A549 (cell line): ENCODE data around the gene UNC5CL. TPM values are rescaled to one million over a fixed set of nuclear protein-coding genes. Genes with fewer than 3 reads are reported as not detected.

ENCODE experiments used
- ATAC-seq, 2 experiments: fragments of 200-7000 bp in 1 of 2; fragments of >200 bp in 1 of 2; cut with Nextera tagmentation in 1 of 2; cut with Tn5 transposase in 1 of 2; 3 replicates each; pipeline versions ENCODE4 v1.8.0 to v1.9.1; 2018 to 2020; ENCODE audit warnings: mild to moderate bottlenecking in 1 of 2, moderate library complexity in 1 of 2
- CTCF ChIA-PET: fragments of 300-600 bp; sonication (Branson Sonifier 250); formaldehyde crosslinking; extraction: SDS; loops from one replicate; lab custom pipeline; 2021; ENCODE audit warnings: antibody characterized with exemption, inconsistent platforms; lab: Yijun Ruan, JAX
- POLR2A ChIA-PET: fragments of 350-600 bp; formaldehyde crosslinking; extraction: SDS; loops from one replicate; lab custom pipeline; 2021; ENCODE audit warnings: antibody characterized with exemption, inconsistent platforms; lab: Yijun Ruan, JAX
- DNase-seq, 2 experiments: peaks; one replicate each; pipeline versions ENCODE4 v3.0.0 to v3.0.0-alpha.2; 2011 to 2016; ENCODE audit warnings: low read depth in 1 of 2, low spot score in 1 of 2
- FAIRE-seq: peaks from 2 replicates; lab custom pipeline; 2011; peaks lifted over from hg19 to GRCh38; lab: Jason Lieb, UNC
- H3K27ac ChIP-seq, 2 experiments: fragments of >200 bp; sonication (Bioruptor Twin); formaldehyde crosslinking; 3 replicates each; pipeline ENCODE4 v1.5.1; 2016 to 2017
- H3K4me1 ChIP-seq: fragments of >200 bp; sonication (Bioruptor Twin); formaldehyde crosslinking; 3 replicates; pipeline ENCODE4 v1.6.1; 2016
- H3K4me2 ChIP-seq: fragments of >200 bp; sonication (Bioruptor Twin); formaldehyde crosslinking; 3 replicates; pipeline ENCODE4 v1.6.1; 2016
- H3K4me3 ChIP-seq: fragments of >200 bp; sonication (Bioruptor Twin); formaldehyde crosslinking; 3 replicates; pipeline ENCODE4 v1.5.1; 2016
- H3K9me3 ChIP-seq: fragments of >200 bp; sonication (Bioruptor Twin); formaldehyde crosslinking; 3 replicates; pipeline ENCODE4 v1.6.1; 2016
- FOSL2 ChIP-seq, 2 experiments: fragments of 450-650 bp in 1 of 2; fragments of >200 bp in 1 of 2; sonication (Bioruptor Twin) in 1 of 2; formaldehyde crosslinking; IDR thresholded peaks; 2 replicates each; pipeline versions ENCODE4 v1.5.0 to v1.6.1; 2016 to 2020; ENCODE audit warnings: mild to moderate bottlenecking in 1 of 2, moderate library complexity in 1 of 2
- FOXS1 ChIP-seq: fragments of 250-450 bp; sonication (Bioruptor Pico); IDR thresholded peaks from 2 replicates; pipeline ENCODE4 v1.5.0; 2020; ENCODE audit warnings: mild to moderate bottlenecking, moderate library complexity
- JUNB ChIP-seq: fragments of >200 bp; sonication (Bioruptor Twin); formaldehyde crosslinking; IDR thresholded peaks from 2 replicates; pipeline ENCODE4 v1.6.1; 2016
- MYC ChIP-seq: IDR thresholded peaks from 2 replicates; pipeline ENCODE4 v1.6.1; 2012; ENCODE audit warnings: mild to moderate bottlenecking, inconsistent platforms, low read length, improper control_type of control experiment, borderline replicate concordance
- POLR2AphosphoS2 ChIP-seq: conservative IDR thresholded peaks from 2 replicates; pipeline ENCODE4 v1.6.1; 2012; ENCODE audit warnings: low read length, improper control_type of control experiment, inconsistent platforms
- RAD21 ChIP-seq, 2 experiments: fragments of >200 bp in 1 of 2; sonication (Bioruptor Twin) in 1 of 2; formaldehyde crosslinking in 1 of 2; IDR thresholded peaks in 1 of 2; conservative IDR thresholded peaks in 1 of 2; 2 replicates in 1 of 2; 3 replicates in 1 of 2; pipeline ENCODE4 v1.6.1; 2012 to 2018; ENCODE audit warnings: inconsistent platforms in 1 of 2
- SMC3 ChIP-seq: fragments of >200 bp; sonication (Bioruptor Twin); formaldehyde crosslinking; IDR thresholded peaks from 3 replicates; pipeline ENCODE4 v1.6.1; 2018; ENCODE audit warnings: inconsistent platforms
- ZC3H11A ChIP-seq: fragments of 450-650 bp; IDR thresholded peaks from 2 replicates; pipeline ENCODE4 v1.6.1; 2014; ENCODE audit warnings: antibody characterized with exemption, mild to moderate bottlenecking
- ZFP36 ChIP-seq: fragments of 450-650 bp; IDR thresholded peaks from 2 replicates; pipeline ENCODE4 v1.6.1; 2014; ENCODE audit warnings: borderline replicate concordance; ENCODE audit not compliant: partially characterized antibody
- WGBS: methylation state at CpG from one replicate; pipeline ENCODE4 v1.1.6; 2017; ENCODE audit errors: missing lambda C conversion rate; 5-methylcytosine and 5-hydroxymethylcytosine counted together
- polyA plus RNA-seq, 4 experiments: library from polyadenylated mRNA; depleted of rRNA in 3 of 4; stranded (reverse); fragments of >200 nt; fragmentation: RNase III in 1 of 4; extraction: RNeasy Plus Mini Kit Qiagen cat#74134 plus additional on column Dnase treatment in 1 of 4; gene quantifications; 2 replicates in 3 of 4; 3 replicates in 1 of 4; pipeline ENCODE4 v1.2.3, GENCODE V29; 2011 to 2017
- TF ChIP-seq, protein P1 (sequence below): IDR thresholded peaks from 2 replicates; pipeline ENCODE4 v1.6.1; 2012; ENCODE audit warnings: low read depth, borderline replicate concordance
- TF ChIP-seq, protein P2 (sequence below): fragments of >200 bp; sonication (Bioruptor Twin); formaldehyde crosslinking; IDR thresholded peaks from 3 replicates; pipeline ENCODE4 v1.5.1; 2016
- TF ChIP-seq, protein P3 (sequence below): fragments of 250-450 bp; sonication (Bioruptor Pico); IDR thresholded peaks from 2 replicates; pipeline ENCODE4 v1.5.0; 2020; ENCODE audit warnings: low read depth, mild to moderate bottlenecking, moderate library complexity
- TF ChIP-seq, protein P4 (sequence below): fragments of 200-600 bp; sonication (generic); IDR thresholded peaks from 2 replicates; pipeline ENCODE4 v1.6.1; 2016; ENCODE audit warnings: antibody characterized with exemption, mild to moderate bottlenecking, moderate library complexity
- TF ChIP-seq, protein P5 (sequence below): IDR thresholded peaks from 2 replicates; pipeline ENCODE4 v1.6.1; 2012
- TF ChIP-seq, protein P6 (sequence below): IDR thresholded peaks from 2 replicates; pipeline ENCODE4 v1.6.1; 2012

UNC5CL gene
- polyA plus RNA-seq, 2 of the 4 experiments (the other 2 are of a cell fraction): 1.1 to 2.8 TPM

DNA sequence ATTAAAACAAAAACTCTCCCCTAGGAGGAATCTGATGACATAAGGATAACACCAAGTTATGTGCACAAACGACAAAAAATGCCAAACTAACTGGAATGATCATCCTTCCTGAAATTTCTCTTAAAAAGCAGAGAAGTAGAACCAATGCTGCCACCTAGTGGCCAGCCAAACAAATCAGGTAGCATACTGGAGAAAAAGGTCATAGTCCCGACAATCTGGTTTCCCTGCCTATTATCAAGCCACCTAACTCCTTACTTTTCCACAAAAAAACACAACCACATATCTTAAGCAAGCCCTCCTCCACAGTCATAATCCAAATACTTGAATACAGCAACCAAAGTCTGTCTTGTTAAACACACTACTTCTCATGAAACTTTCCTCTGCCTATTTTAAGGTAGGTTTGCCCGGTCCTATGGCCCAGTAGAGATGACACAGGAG is 27.9 kb upstream of the UNC5CL start:
- ATAC-seq (peak in 1 of 2 experiments; percentile 39; a peak in 2 of 6 replicates), FAIRE-seq (no peak), DNase-seq (peak; percentile 10 to 77)
- TF ChIP-seq, protein P1, sequence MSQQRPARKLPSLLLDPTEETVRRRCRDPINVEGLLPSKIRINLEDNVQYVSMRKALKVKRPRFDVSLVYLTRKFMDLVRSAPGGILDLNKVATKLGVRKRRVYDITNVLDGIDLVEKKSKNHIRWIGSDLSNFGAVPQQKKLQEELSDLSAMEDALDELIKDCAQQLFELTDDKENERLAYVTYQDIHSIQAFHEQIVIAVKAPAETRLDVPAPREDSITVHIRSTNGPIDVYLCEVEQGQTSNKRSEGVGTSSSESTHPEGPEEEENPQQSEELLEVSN: no peak
- TF ChIP-seq SMC3: peak; percentile 63
- no peak for TF ChIP-seq MYC
- TF ChIP-seq FOSL2 (IDR thresholded peaks at IDR 0.05): no peak
- no peak for TF ChIP-seq FOSL2 (CRISPR knock-in tag; IDR thresholded peaks at IDR 0.05)
- peak; percentile 75 to 78 for TF ChIP-seq RAD21 (conservative IDR thresholded peaks at IDR 0.05 in 1 of 2, IDR thresholded peaks at IDR 0.05 in 1 of 2)
- TF ChIP-seq, protein P2, sequence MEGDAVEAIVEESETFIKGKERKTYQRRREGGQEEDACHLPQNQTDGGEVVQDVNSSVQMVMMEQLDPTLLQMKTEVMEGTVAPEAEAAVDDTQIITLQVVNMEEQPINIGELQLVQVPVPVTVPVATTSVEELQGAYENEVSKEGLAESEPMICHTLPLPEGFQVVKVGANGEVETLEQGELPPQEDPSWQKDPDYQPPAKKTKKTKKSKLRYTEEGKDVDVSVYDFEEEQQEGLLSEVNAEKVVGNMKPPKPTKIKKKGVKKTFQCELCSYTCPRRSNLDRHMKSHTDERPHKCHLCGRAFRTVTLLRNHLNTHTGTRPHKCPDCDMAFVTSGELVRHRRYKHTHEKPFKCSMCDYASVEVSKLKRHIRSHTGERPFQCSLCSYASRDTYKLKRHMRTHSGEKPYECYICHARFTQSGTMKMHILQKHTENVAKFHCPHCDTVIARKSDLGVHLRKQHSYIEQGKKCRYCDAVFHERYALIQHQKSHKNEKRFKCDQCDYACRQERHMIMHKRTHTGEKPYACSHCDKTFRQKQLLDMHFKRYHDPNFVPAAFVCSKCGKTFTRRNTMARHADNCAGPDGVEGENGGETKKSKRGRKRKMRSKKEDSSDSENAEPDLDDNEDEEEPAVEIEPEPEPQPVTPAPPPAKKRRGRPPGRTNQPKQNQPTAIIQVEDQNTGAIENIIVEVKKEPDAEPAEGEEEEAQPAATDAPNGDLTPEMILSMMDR: peak; percentile 84
- Histone ChIP-seq H3K4me3 (no peak overlapping the region), H3K4me1 (peaks cover 9% of the 10 kb centered on the region; the same call in 2 of the 3 replicates), H3K9me3 (no peaks in the 10 kb centered on the region), H3K4me2 (no peak overlapping the region), H3K27ac (no peak overlapping the region)
- ChIA-PET CTCF (interaction anchor here (0.7 to 1.5 kb wide), 4 partner anchors 9 to 178 kb away, joined by 3 to 6 read pairs (median 4); no protein-coding TSS in a partner anchor), POLR2A (no interaction called here)
- WGBS: 33% methylated on average over 3 of the region's 3 CpGs

DNA sequence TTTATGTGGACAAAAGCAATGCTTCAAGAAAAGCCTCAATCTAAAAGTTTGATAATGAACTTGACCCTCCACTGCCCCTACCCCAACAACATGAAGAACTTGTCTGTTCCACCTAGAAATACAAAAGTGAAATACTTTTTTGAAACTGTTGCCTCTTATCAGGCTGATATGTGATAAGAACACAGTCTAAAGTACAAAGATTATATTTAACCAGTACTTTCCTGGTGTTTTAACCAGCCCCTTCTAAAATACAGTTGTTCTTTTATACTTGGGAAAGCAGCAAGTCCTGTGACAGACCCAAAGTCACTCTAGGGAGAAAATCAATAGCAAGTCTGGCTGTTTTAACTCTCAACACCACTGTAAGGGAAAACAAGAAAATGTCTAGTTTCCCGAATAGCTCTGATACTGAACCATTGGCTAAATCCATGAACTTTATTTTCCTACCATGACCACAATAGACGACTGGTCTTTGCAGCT is 26.6 kb upstream of the UNC5CL start:
- Histone ChIP-seq H3K9me3 (no peaks in the 10 kb centered on the region), H3K27ac (no peak overlapping the region), H3K4me1 (peaks cover 3% of the 10 kb centered on the region; the same call in 1 of the 3 replicates), H3K4me3 (no peak overlapping the region), H3K4me2 (no peak overlapping the region)
- 90% methylated on average over 2 of the region's 2 CpGs for WGBS
- DNase-seq (no peak), ATAC-seq (no peak), FAIRE-seq (no peak)
- CTCF ChIA-PET: interaction anchor here (0.6 to 1.1 kb wide), 6 partner anchors 9 to 676 kb away, joined by 3 to 5 read pairs (median 4); no protein-coding TSS in a partner anchor
- POLR2A ChIA-PET: no interaction called here
- TF ChIP-seq, protein P3, sequence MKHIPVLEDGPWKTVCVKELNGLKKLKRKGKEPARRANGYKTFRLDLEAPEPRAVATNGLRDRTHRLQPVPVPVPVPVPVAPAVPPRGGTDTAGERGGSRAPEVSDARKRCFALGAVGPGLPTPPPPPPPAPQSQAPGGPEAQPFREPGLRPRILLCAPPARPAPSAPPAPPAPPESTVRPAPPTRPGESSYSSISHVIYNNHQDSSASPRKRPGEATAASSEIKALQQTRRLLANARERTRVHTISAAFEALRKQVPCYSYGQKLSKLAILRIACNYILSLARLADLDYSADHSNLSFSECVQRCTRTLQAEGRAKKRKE: no peak
- TF ChIP-seq ZC3H11A (no peak), JUNB (no peak), FOXS1 (no peak), ZFP36 (no peak), POLR2AphosphoS2 (no peak)
- TF ChIP-seq, protein P4, sequence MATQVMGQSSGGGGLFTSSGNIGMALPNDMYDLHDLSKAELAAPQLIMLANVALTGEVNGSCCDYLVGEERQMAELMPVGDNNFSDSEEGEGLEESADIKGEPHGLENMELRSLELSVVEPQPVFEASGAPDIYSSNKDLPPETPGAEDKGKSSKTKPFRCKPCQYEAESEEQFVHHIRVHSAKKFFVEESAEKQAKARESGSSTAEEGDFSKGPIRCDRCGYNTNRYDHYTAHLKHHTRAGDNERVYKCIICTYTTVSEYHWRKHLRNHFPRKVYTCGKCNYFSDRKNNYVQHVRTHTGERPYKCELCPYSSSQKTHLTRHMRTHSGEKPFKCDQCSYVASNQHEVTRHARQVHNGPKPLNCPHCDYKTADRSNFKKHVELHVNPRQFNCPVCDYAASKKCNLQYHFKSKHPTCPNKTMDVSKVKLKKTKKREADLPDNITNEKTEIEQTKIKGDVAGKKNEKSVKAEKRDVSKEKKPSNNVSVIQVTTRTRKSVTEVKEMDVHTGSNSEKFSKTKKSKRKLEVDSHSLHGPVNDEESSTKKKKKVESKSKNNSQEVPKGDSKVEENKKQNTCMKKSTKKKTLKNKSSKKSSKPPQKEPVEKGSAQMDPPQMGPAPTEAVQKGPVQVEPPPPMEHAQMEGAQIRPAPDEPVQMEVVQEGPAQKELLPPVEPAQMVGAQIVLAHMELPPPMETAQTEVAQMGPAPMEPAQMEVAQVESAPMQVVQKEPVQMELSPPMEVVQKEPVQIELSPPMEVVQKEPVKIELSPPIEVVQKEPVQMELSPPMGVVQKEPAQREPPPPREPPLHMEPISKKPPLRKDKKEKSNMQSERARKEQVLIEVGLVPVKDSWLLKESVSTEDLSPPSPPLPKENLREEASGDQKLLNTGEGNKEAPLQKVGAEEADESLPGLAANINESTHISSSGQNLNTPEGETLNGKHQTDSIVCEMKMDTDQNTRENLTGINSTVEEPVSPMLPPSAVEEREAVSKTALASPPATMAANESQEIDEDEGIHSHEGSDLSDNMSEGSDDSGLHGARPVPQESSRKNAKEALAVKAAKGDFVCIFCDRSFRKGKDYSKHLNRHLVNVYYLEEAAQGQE: no peak
- TF ChIP-seq, protein P5, sequence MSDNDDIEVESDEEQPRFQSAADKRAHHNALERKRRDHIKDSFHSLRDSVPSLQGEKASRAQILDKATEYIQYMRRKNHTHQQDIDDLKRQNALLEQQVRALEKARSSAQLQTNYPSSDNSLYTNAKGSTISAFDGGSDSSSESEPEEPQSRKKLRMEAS: no peak
- TF ChIP-seq, protein P6, sequence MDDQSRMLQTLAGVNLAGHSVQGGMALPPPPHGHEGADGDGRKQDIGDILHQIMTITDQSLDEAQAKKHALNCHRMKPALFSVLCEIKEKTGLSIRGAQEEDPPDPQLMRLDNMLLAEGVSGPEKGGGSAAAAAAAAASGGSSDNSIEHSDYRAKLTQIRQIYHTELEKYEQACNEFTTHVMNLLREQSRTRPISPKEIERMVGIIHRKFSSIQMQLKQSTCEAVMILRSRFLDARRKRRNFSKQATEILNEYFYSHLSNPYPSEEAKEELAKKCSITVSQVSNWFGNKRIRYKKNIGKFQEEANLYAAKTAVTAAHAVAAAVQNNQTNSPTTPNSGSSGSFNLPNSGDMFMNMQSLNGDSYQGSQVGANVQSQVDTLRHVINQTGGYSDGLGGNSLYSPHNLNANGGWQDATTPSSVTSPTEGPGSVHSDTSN: no peak
